ENCODE data around the gene UBE2K.
A peak's percentile ranks its signal among the peaks of the same experiment; 100 is the strongest.
"Not testable (repeated sequence)": the region's sequence is repeated elsewhere in the genome, so short reads cannot be mapped to it uniquely, and the experiment has no call there.

UBE2K gene

GRCh38 chr4:39697740-39698423 lies at the start of gene UBE2K:
UBE2K (plus strand) TSS chr4:39698136; CDS start chr4:39698328, 192 bp downstream.
- Mint-ChIP-seq H3K27me3 (no peaks in the 10 kb centered on the region), H3K27ac (peak within 1 kb of the TSS; percentile 99), H3K9me3 (no peaks in the 10 kb centered on the region), H3K4me1 (peaks cover 37% of the 10 kb centered on the region), H3K4me3 (peak within 1 kb of the TSS; percentile 94 to 100)
- DNase-seq (peak; percentile 91 to 92), ATAC-seq (peak; percentile 92)

DNA sequence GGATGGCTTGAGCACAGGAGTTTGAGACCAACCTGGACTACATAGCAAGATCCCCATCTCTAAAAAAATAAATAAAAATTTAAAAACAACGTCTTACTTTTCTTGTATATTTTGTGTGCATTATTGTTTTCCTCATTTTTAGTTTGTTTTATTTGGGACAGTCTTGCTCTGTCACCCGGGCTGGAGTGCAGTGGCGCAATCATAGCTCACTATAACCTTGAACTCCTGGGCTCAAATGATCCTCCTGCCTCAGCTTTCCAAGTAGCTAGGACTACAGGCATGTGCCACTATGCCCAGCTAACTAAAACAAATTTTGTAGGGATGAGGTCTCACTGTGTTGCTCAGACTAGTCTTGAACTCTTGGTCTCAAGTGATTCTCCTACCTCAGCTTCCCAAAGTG lies 49.7 kb upstream of the UBE2K start:
- H3K27ac Mint-ChIP-seq = no peak overlapping the region
- H3K4me3 Mint-ChIP-seq = no peak overlapping the region
- H3K9me3 Mint-ChIP-seq = no peaks in the 10 kb centered on the region
- DNase-seq = no peak
- ATAC-seq = no peak
- H3K4me1 Mint-ChIP-seq = no peaks in the 10 kb centered on the region
- no peaks in the 10 kb centered on the region for H3K27me3 Mint-ChIP-seq

GRCh38 chr4:39648827-39649558 lies 48.9 kb upstream of the UBE2K start:
- H3K27ac Mint-ChIP-seq = no peak overlapping the region
- no peak for DNase-seq
- no peaks in the 10 kb centered on the region for H3K4me1 Mint-ChIP-seq
- no peaks in the 10 kb centered on the region for H3K27me3 Mint-ChIP-seq
- ATAC-seq = no peak
- H3K4me3 Mint-ChIP-seq = no peak overlapping the region
- H3K9me3 Mint-ChIP-seq = no peaks in the 10 kb centered on the region

GRCh38 chr4:39649639-39650265 lies 48.2 kb upstream of the UBE2K start:
- Mint-ChIP-seq H3K4me1 (no peaks in the 10 kb centered on the region), H3K9me3 (no peaks in the 10 kb centered on the region), H3K27me3 (no peaks in the 10 kb centered on the region), H3K4me3 (no peak overlapping the region), H3K27ac (no peak overlapping the region)
- ATAC-seq (no peak), DNase-seq (no peak)

DNA sequence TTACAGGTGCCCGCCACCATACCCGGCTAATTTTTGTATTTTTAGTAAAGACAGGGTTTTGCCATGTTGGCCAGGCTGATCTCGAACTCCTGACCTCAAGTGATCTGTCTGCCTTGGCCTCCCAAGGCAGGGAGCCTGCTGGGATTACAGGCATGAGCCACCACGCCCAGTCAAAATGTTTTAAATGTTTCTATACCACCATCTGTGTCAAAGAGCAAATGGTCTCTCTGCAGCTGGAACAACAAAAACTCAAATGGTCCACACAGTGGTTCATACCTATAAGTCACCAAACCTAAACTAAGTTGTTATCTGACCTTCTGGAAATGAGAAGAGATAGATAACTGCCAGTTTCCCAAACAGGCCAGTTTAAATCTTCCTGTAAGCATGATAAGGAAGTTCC lies 46.4 kb upstream of the UBE2K start:
- DNase-seq, H3K4me3 Mint-ChIP-seq, H3K4me1 Mint-ChIP-seq, H3K27ac Mint-ChIP-seq, ATAC-seq, H3K27me3 Mint-ChIP-seq, H3K9me3 Mint-ChIP-seq: not testable (repeated sequence)

GRCh38 chr4:39655211-39655610 lies 42.7 kb upstream of the UBE2K start:
- ATAC-seq = no peak
- H3K4me1 Mint-ChIP-seq = peaks cover 10% of the 10 kb centered on the region
- no peak overlapping the region for H3K4me3 Mint-ChIP-seq
- H3K27me3 Mint-ChIP-seq = no peaks in the 10 kb centered on the region
- H3K9me3 Mint-ChIP-seq = no peaks in the 10 kb centered on the region
- DNase-seq = no peak
- H3K27ac Mint-ChIP-seq = no peak overlapping the region

DNA sequence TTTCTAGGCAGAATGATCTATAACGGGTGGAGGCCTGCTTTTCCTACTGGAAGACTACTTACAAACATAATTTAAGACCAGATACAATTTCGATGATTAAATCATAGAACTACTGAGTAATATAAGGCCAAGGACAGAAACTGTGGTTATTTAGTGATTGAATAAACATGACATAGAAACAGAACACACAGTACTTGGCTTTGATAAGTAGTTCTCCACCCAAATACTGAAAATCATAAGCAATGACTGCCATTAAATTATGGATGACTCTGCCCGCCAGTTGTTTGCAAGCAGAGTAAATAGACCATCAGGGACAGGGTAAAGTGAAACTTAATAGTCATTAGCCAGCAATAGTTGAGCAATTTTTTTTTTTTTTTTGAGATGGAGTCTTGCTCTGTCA lies 42.1 kb upstream of the UBE2K start:
- no peak for ATAC-seq

GRCh38 chr4:39656638-39657037 lies 41.3 kb upstream of the UBE2K start:
- H3K9me3 Mint-ChIP-seq, H3K4me3 Mint-ChIP-seq, H3K4me1 Mint-ChIP-seq, DNase-seq, ATAC-seq, H3K27ac Mint-ChIP-seq, H3K27me3 Mint-ChIP-seq: not testable (repeated sequence)

More for the DNA sequence above, 42.1 kb upstream of the UBE2K start:
- Mint-ChIP-seq H3K9me3 (no peaks in the 10 kb centered on the region), H3K27me3 (no peaks in the 10 kb centered on the region), H3K4me3 (no peak overlapping the region), H3K4me1 (peaks cover 10% of the 10 kb centered on the region), H3K27ac (no peak overlapping the region)
- DNase-seq = no peak

DNA sequence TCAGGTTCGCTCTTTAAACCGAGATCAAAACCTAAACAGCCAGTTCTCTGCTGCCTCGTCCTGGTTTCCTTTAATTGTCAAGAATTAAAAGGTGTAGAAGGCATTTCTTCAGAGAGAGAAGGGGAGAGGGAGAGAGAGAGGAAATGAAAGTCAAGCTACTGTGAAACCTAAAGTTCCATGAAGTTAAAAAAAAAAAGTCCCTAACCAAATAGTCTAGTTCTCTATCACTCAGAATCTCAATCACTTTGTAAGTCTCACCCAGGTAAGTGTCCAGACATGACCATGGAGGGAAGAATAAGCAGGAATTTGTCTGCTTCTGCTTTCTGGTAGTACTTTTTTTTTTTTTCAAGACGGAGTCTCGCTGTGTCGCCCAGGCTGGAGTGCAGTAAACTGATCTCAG lies 40.5 kb upstream of the UBE2K start:
- Mint-ChIP-seq H3K27ac (peak overlapping the region in 1 of 2 donors; percentile 19), H3K27me3 (no peaks in the 10 kb centered on the region), H3K4me1 (peaks cover 10% of the 10 kb centered on the region), H3K9me3 (no peaks in the 10 kb centered on the region), H3K4me3 (no peak overlapping the region)
- ATAC-seq (peak; percentile 70), DNase-seq (no peak)

DNA sequence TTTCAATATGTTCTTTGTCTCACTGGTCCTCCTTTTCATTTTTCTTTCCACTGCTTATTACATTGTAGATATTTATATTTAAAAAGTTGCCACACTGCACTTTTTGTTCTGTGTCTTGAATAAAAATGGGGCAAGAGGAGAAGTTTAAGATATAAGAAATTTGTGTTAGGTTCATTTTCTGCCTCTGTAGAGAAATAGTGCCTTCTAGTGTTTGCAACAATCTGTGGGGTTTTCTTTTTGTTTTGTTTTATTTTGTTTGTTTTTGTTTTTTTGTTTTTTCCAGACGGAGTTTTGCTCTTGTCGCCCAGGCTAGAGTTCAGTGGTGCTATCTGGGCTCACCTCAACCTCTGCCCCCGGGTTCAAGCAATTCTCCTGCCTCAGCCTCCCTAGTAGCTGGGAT lies 39.2 kb upstream of the UBE2K start:
- Mint-ChIP-seq H3K4me1 (peaks cover 10% of the 10 kb centered on the region), H3K4me3 (no peak overlapping the region), H3K27me3 (no peaks in the 10 kb centered on the region), H3K9me3 (no peaks in the 10 kb centered on the region), H3K27ac (no peak overlapping the region)
- no peak for ATAC-seq
- no peak for DNase-seq

DNA sequence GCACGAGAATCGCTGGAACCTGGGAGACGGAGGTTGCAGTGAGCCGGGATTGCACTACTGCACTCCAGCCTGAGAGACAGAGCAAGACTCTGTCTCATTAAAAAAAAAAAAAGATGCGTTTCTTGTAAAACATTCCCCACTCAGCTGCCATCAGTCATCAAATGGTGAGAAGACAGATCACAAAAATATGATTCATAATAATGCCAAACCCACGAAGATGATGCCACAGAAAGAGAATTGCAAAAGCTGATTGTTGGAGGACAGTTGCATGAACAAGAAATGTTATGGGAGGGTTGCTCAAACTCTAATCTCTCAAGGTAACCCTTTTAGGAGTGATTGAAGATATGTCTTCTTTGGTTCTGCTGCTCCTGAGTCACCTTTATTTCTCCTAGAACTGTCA lies 37.9 kb upstream of the UBE2K start:
- H3K4me1 Mint-ChIP-seq = peaks cover 10% of the 10 kb centered on the region
- no peaks in the 10 kb centered on the region for H3K27me3 Mint-ChIP-seq
- ATAC-seq (no peak), DNase-seq (no peak)
- H3K27ac Mint-ChIP-seq = no peak overlapping the region
- no peaks in the 10 kb centered on the region for H3K9me3 Mint-ChIP-seq
- no peak overlapping the region for H3K4me3 Mint-ChIP-seq

DNA sequence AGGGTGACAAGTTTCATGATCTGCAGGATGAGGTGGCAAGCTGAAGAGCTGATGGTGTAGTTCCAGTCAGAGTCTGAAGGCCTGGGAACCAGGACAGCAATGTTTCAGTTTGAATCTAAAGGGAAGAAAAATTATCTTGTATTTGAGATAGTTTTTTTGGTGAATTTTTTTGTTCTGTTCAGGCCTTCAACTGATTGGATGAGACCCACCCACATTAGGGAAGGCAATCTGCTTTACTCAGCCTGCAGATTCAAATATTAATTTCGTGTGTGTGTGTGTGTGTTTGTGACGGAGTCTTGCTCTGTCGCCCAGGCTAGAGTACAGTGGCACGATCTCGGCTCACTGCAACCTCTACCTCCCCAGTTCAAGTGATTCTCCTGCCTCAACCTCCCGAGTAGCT lies 37.2 kb upstream of the UBE2K start:
- Mint-ChIP-seq H3K4me3 (no peak overlapping the region), H3K27ac (no peak overlapping the region), H3K27me3 (no peaks in the 10 kb centered on the region), H3K4me1 (peaks cover 10% of the 10 kb centered on the region), H3K9me3 (no peaks in the 10 kb centered on the region)
- DNase-seq = no peak
- no peak for ATAC-seq

DNA sequence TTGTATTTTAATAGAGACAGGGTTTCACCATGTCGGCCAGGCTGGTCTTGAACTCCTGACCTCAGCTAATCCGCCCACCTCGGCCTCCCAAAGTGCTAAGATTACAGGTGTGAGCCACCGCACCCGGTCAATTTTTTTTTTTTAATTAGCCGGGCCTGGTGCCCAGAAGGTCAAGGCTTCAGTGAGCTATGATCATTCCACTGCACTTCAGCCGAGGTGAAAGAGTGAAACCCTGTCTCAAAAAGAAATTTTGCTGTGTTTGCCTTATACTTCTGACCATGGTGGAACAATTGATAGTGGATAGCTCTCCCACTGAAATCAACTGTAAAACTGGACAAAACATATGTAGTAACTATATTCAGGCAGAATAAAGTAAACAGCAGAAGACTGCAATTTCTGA lies 35.3 kb upstream of the UBE2K start:
- Mint-ChIP-seq H3K4me3 (no peak overlapping the region), H3K4me1 (peaks cover 3% of the 10 kb centered on the region), H3K27ac (no peak overlapping the region), H3K27me3 (no peaks in the 10 kb centered on the region), H3K9me3 (no peaks in the 10 kb centered on the region)
- DNase-seq (no peak), ATAC-seq (no peak)

DNA sequence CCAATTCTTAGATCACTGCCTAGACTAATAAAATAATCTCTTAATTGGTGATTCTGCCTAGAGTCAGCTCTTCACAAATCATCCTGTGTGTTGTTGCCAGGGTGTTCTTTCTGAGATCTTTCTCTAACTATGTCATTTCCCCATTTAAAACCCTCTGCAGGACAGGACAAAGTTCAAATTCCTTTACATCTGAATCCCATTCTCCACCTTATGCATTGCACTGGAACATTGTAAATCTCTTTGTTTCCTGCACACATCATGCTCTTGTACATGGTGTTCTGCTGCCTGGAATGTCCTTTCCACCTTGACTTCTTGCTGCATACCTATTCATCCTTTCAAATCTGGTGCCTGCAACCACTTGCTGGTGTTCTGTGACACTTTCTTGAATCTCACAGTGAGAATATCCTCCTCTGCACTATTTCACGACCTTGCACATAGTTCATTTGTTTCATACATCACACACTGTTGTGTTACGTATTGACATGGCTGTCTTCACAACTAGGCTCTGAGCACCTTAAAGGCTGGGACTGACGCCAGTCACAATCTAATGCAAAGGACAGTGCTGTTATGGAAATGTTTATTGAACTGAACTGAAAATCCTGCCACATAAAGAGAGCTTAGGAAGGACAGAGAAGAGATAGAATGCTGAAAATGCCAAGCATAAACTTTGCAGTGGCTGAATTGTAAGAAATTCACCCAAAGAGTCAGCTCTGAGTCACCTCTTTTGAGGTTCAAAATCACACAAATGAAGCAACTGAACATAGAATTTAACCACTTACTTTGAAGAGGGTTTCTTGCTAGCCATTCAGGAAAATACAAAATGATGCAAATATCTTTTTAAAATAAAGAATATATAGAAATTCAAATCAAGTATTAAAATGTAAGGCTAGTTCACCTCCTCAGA lies 32.9 kb upstream of the UBE2K start:
- DNase-seq (no peak), ATAC-seq (no peak)
- Mint-ChIP-seq H3K4me1 (no peaks in the 10 kb centered on the region), H3K27ac (no peak overlapping the region), H3K4me3 (no peak overlapping the region), H3K9me3 (no peaks in the 10 kb centered on the region), H3K27me3 (no peaks in the 10 kb centered on the region)

DNA sequence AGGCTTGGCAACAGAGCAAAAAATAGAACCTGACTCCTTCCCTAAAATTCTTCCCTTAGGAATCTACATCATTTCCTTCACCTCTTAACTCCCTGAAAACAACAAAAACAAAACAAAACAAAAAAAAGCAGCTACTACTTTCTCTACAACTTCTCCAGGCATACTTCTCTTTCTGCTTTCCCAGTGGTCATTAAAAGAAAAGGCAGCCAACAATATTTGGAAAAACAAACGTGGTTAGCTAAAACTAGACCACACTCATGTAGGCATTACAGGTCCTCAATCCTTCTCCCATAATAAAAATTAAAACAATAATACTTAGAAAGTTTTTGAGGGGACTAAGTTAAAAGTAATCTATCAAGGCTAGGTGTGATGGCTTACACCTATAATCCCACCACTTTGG lies 30.2 kb upstream of the UBE2K start:
- DNase-seq = no peak
- Mint-ChIP-seq H3K9me3 (no peaks in the 10 kb centered on the region), H3K27me3 (no peaks in the 10 kb centered on the region), H3K27ac (no peak overlapping the region), H3K4me3 (no peak overlapping the region), H3K4me1 (no peaks in the 10 kb centered on the region)
- no peak for ATAC-seq

All from stimulated activated naive CD8-positive, alpha-beta T cell treated with anti-CD3 and anti-CD28 coated beads, Interleukin-15, amount 100 ng/mL, for 72 hours (primary cell).